Medulla oblongata (tissue), 1 donor: ENCODE data around the gene MMP20.

Experiments
- DNase-seq: peaks from one replicate; pipeline ENCODE4 v3.0.0-alpha.2; 2015; ENCODE audit errors: extremely low spot score

The MMP20 gene

DNA sequence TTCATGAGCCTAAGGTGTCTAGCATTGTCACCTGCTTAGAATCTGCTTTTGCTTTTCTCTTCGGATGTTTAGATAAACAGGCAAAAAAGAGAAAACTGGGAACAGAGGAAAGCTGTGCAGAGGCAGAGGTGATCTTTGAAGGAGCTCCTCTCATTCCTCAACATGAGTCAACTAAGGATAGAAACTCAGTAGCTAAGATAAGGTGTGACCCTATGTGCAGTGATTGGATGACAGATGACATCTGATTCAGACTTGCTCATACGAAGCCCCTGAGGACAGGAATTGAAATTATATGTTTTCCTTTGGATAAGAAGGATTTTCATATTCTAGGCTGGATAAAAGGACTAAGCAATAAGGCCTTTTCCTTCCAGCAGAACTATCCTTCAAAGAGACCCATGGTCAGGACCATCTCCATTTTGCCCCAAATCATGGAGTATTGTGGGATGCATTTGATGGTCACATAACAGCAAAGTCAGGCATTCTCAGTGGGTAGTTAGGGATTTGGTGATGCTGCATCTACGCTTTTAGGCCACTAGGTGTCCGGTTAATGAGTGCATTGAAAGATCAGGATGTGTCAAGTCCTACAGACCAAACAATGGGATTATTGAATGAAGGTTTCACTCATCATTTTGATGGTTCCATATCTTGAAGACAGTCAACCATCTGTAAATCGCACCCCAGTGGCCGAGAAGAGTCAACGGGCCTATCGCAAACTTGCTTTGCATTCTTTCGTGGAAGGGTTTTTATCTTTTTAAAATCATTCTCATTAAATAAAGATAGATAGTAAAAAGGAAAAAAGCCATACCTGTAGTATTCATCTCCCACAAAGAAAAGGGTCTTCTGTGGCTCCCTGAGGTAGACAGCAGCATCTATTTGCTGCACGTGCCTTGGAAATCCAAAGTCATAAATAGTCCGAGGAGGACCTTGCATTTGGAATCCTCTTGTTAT, 32.2 kb downstream of the MMP20 start:
- no peak for DNase-seq

- no peak for DNase-seq
Observed at GRCh38 chr11:102592131-102592530, 33.0 kb downstream of the MMP20 start.

GRCh38 chr11:102591160-102591718, 33.9 kb downstream of the MMP20 start:
- DNase-seq = no peak

DNA sequence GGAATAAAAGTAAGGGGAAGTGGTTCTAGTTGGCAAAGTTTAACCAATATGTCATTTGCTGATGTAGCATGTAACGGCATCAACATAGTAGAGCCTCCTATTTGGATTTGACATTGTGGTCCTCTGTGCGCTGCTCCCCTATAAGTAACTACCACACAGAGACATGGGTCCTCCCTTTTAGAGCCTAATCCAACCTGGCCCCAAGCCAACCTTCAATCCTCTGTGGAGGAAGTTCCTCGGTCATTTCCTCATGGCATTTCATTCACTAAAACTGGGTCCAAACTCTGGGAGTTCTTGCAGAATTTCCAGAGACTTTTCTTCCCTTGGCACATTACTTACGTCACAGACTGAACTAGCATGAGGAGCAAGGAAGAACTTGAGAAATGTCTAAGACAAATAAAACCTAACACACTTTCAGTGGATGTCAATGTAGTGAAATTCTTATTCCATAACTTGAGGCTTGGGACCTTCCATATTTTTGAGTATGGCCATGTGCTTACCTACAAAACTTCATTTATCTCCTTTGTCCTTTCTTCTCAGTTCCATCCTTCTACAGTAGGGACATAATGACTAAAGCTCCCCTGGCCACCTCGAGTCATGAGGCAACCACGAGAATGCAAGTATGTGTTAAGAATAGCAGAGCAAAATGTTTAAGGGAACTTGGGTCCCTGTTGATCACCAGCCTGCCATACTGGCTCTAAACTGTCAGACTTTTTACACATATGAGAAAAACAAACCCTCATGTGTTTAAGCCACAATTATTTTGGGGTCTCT, 34.7 kb downstream of the MMP20 start:
- no peak for DNase-seq

DNA sequence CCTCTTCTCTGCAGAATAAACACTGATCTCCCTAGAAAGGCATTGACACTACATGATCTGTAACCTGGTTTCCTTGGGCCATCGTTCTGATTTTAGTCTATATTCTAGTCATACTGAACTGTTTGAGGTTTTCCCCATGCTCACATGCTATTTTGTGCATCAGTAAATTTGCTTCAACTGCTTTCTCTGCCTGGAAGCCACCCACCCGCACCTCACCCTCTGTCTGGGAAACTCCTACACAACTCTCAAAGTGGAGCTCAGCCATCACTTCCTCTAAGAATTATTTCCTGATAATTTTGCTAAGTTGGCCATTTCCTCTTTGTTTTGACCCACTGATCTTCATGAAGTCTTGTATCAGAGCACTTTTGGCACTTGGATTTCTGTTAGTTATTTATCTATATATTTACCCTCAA, 36.1 kb downstream of the MMP20 start:
- no peak for DNase-seq

- no peak for DNase-seq
Observed at GRCh38 chr11:102587722-102588121, 37.4 kb downstream of the MMP20 start.

DNA sequence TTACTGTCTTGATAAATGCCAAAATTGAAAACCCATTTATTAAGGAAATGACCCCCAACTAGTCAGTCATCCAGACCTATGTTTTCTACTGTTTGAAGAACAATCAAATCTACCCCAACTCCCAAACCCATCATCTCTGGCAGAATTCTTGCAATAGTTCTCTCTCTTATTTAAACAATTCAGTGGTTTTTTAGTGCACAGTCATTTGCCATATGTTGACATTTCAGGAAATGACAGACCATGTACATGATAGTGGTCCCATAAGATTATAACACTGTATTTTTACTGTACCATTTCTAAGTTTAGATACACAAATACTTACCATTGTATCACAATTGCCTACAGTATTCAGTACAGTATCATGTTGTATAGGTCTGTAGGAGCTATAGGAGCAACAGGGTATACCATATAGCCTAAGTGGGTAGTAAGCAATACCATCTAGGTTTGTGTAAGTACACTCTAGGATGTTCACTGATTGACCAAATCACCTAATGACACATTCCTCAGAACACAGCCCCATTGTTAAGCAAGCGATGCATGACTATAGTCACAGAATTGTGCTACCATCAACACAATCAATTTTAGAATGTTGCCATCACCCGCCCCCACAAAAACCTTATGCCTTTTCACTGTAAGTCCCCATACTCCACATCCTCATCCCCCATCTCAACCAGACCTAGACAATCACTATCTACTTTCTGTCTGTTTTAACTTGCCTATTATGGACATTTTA, 41.8 kb downstream of the MMP20 start:
- no peak for DNase-seq

DNA sequence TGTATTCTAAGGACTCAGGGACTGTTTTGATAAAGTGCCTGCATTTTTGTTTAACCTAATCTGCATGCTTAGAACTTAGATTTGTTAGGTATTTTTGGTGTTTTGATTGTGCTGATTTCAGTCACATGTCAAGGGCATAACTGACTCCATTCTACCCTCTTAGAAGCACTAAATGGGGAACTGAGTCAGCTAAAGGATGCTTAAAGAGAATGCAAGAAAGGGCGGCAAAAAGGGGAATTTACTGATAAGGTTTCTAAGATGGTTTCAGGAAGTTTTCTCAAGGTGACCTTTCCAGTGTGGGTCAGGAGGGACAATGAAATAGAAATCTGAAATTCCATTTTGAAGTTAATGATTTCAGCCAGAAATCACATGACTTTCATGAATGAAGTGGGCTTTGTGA, 43.0 kb downstream of the MMP20 start:
- no peak for DNase-seq

DNA sequence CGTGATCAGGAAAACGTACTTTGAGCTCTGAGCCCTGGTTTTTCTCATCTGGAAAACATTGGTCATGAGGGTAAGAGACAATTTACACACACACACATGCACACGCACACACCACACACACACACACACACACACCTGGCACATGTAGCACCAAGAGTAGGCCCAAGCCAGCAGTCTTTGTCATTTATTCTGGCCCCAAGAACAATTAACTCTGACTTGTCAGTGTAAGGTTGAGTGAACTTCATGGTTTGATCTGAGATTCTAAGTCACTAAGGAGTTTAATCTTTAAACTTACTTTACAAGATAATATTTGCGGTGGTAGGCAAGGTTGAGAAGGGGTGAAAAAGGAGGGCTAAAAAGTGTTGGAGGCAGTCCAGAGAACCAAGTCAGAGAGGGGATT, 44.1 kb downstream of the MMP20 start:
- DNase-seq = no peak

DNA sequence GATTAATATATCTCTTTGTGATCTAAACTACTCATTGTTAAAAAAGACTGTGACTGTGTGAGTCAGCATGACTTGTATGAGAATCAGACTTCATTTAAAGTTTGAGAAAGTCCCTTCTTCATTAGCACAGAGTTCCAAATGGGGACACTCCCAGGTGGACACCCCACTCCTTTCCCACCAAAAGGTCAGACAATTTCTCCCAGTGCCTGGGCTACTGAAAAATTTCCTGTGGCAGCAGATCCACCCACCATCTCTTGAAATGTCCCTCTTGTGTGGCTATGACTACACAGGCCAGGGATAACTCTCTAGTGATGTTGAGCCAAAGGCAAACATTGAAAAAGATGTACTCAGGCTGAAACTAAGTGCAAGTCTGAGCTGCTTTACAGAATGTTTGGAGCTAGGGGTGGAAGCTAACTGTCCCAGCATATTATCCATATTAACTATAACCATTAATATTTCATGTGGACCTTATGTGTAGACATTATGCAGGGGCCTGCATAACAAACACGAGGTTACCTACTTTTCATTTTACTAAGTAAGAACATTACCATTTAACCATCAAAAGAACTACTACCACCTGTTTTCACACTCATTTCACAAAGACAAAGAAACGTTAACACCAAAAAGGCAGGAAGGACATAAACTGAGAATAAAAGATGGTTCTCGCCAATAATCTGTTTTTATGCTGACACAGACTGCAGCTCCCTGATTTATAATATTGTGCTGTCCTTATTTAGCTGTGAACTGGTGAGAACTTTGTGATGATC, 44.8 kb downstream of the MMP20 start:
- no peak for DNase-seq

- no peak for DNase-seq
Observed at GRCh38 chr11:102577723-102578122, 47.4 kb downstream of the MMP20 start.

DNA sequence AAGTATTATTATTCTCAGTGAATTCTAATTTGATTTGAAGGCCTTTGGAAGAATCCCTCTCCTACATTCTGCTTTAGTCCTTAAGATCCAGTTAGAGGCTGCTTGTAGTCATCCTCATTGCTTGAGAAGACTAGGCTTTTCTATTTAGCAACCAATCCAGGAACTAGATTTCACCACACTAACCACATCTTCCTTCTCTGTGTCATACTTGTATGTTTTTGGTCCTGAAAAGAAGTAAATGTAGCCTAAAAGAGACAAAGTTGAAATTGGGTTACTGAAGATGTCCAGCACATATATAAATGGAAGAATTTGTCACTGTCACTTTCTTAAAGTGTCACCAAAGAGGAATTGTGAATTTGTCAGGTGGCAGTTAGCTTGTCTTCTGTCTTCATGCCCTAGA, 48.0 kb downstream of the MMP20 start:
- no peak for DNase-seq

DNA sequence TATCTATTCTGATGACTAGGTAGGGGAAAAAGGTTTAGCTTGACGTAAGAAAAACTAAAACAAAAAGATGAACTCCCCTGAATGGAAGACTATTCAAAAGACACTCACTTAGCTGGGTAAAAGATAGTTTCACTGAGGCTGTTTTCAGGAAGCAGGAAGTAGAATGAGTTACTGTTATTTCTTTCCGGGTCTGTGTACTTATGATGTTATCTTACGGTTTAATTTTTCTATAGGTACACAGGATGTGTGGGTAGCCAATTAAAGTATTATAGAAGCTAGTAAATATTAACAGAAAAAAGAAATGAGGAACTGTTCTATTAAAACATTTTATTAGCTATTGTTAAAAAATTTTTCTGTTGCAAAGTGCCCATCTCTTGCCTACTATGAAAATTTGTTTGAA, 48.8 kb downstream of the MMP20 start:
- DNase-seq = no peak

GRCh38 chr11:102575012-102575411, 50.1 kb downstream of the MMP20 start:
- DNase-seq = no peak

GRCh38 chr11:102573851-102574250, 51.3 kb downstream of the MMP20 start:
- DNase-seq = no peak

GRCh38 chr11:102572554-102573220, 52.4 kb downstream of the MMP20 start:
- DNase-seq = no peak

DNA sequence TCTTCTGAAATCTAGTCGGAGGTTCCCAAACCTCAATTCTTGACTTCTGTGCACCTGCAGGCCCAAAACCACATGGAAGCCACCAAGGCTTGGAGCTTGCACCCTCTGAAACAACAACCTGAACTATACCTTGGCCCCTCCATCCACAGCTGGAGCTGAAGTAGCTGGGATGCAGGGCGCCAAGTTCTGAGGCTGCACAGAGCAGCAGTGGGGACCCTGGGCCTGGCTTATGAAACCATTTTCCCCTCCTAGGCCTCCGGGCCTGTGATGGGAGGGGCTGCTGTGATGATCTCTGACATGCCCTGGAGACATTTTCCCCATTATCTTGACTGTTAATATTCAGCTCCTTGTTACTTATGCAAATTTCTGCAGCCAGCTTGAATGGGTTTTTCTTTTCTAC, 56.3 kb downstream of the MMP20 start:
- DNase-seq = no peak

DNA sequence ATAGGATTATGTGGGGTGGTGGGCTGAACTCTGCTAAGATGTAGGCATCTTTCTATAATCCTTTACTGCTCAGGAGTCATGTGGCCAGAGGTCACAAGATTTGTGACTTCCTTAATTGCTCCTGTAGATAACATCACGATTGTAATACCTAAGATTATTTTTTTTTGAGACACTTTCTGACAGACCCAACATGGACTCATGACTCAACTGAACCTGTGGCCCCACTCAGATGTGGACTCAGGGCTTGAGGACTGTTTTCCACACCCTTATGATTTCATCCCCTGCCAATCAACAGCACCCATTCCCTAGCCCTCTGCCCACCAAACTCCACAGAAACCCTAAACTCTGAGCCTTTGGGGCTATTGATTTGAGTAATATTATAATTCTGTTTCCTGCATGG, 59.0 kb downstream of the MMP20 start:
- DNase-seq = no peak

- DNase-seq = no peak
Observed at GRCh38 chr11:102564110-102564509, 61.0 kb downstream of the MMP20 start.

- no peak for DNase-seq
Observed at GRCh38 chr11:102561636-102562035, 63.5 kb downstream of the MMP20 start.
